Cardiac muscle cell (in vitro differentiated cells and primary cell): ENCODE measurements around the gene MYBPC2. TPM values are rescaled to one million over a fixed set of nuclear protein-coding genes. Genes with fewer than 3 reads are reported as not detected.

Source experiments
- DNase-seq, 2 donors: peaks; one replicate each; pipeline versions ENCODE4 v3.0.0 to v3.0.0-alpha.2; 2010 to 2017; ENCODE audit warnings: low read depth in 1 of 2, low spot score in 1 of 2
- H3K27ac ChIP-seq: fragments of 200-600 bp; sonication (generic); 2 replicates; pipeline ENCODE4 v1.5.1; 2016
- H3K27me3 ChIP-seq: fragments of 200-600 bp; sonication (generic); 2 replicates; pipeline ENCODE4 v1.6.0; 2016; ENCODE audit warnings: control low read depth
- H3K36me3 ChIP-seq: fragments of 200-600 bp; sonication (generic); 2 replicates; pipeline ENCODE4 v1.5.1; 2016; ENCODE audit warnings: control low read depth
- H3K4me1 ChIP-seq: fragments of 200-600 bp; sonication (generic); 2 replicates; pipeline ENCODE4 v1.8.1; 2017; ENCODE audit warnings: low read depth, mild to moderate bottlenecking, mixed run types
- H3K4me3 ChIP-seq: fragments of 200-600 bp; sonication (generic); 2 replicates; pipeline ENCODE4 v1.5.1; 2016; ENCODE audit warnings: mild to moderate bottlenecking
- H3K9me3 ChIP-seq: fragments of 200-600 bp; sonication (generic); 2 replicates; pipeline ENCODE4 v1.5.1; 2017; ENCODE audit warnings: low read depth, mild to moderate bottlenecking, control low read depth
- CTCF ChIP-seq: IDR thresholded peaks from 2 replicates; pipeline ENCODE4 v1.5.1; 2012; ENCODE audit warnings: low read depth, mild to moderate bottlenecking, low read length
- polyA plus RNA-seq: library from polyadenylated mRNA; unstranded; fragments of >200 nt; fragmentation: Nextera tagmentation; extraction: Ambion mirVana; gene quantifications from 2 replicates; pipeline ENCODE4 v1.2.1, GENCODE V29; 2016
- total RNA-seq: library from RNA; depleted of rRNA; stranded (reverse); fragments of >200 nt; gene quantifications from 2 replicates; pipeline ENCODE4 v1.2.3, GENCODE V29; 2016

MYBPC2 gene
- total and polyA plus RNA-seq, 2 experiments from 2014 or later, result 0.18 to 0.31 TPM

DNA sequence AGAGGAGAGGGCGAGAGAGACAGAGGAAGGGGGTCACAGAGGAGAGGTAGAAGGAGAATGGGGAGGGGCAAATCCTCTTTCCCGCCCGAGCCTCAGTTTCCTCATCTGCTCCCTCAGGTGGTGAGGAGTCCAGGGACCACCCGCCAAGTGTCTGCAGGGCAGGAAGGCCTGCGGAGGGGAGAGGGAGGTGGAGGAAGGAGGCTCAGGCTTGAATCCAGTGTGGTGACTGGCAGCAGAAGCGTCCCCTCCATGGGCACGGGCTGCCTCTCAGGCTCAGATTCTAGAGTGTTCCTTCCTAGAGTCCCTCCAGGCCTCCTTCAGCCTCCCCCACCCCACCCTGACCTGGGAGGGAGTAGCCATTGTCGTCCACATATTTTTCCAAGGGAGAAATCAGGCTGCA lies 60.5 kb downstream of the MYBPC2 start:
- H3K36me3 ChIP-seq, result peaks cover 27% of the 10 kb centered on the region
- no peaks in the 10 kb centered on the region for H3K27me3 ChIP-seq
- peaks cover 10% of the 10 kb centered on the region for H3K4me1 ChIP-seq
- H3K27ac ChIP-seq, result peak overlapping the region; percentile 80
- no peaks in the 10 kb centered on the region for H3K9me3 ChIP-seq
- peak overlapping the region; percentile 14 for H3K4me3 ChIP-seq
- peak in 1 of 2 donors; percentile 36 for DNase-seq
- TF ChIP-seq CTCF, result no peak

GRCh38 chr19:50494186-50495019 lies 61.7 kb downstream of the MYBPC2 start:
- Histone ChIP-seq H3K27me3 (no peaks in the 10 kb centered on the region), H3K27ac (peak overlapping the region; percentile 100), H3K36me3 (peaks cover 35% of the 10 kb centered on the region), H3K4me1 (peaks cover 10% of the 10 kb centered on the region), H3K4me3 (peak overlapping the region; percentile 99), H3K9me3 (no peaks in the 10 kb centered on the region)
- peak in 1 of 2 donors; percentile 42 for DNase-seq
- TF ChIP-seq CTCF, result no peak

DNA sequence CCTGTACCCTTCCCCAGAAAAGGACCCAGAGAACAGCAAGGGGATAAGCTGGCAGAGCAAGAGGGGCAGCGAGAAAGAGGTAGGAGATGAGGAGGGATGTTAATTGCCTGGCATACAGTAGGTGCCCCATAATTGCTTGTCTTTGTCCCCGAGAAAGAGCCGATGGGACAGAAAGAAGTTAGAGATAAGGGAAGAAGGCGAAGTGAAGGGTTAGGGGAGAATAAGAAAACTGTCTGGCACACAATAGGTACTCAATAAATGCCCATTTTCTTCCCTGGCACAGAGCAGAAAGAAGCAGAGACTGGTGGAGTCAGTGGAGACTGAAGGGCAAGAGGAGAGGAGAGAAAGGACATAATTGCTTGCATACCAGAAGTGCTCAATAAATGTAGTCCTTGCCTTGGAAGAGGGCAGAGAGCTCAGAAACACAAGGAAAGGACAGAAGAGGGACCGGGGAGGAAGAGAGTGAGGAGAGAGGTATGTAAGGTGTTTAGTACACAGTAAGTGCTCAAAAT lies 62.4 kb downstream of the MYBPC2 start:
- peaks cover 32% of the 10 kb centered on the region for H3K36me3 ChIP-seq
- no peaks in the 10 kb centered on the region for H3K27me3 ChIP-seq
- no peak for TF ChIP-seq CTCF
- peak in 1 of 2 donors; percentile 38 for DNase-seq
- H3K4me1 ChIP-seq, result peaks cover 10% of the 10 kb centered on the region
- H3K9me3 ChIP-seq, result no peaks in the 10 kb centered on the region
- H3K27ac ChIP-seq, result peak overlapping the region; percentile 100
- peak overlapping the region; percentile 99 for H3K4me3 ChIP-seq

DNA sequence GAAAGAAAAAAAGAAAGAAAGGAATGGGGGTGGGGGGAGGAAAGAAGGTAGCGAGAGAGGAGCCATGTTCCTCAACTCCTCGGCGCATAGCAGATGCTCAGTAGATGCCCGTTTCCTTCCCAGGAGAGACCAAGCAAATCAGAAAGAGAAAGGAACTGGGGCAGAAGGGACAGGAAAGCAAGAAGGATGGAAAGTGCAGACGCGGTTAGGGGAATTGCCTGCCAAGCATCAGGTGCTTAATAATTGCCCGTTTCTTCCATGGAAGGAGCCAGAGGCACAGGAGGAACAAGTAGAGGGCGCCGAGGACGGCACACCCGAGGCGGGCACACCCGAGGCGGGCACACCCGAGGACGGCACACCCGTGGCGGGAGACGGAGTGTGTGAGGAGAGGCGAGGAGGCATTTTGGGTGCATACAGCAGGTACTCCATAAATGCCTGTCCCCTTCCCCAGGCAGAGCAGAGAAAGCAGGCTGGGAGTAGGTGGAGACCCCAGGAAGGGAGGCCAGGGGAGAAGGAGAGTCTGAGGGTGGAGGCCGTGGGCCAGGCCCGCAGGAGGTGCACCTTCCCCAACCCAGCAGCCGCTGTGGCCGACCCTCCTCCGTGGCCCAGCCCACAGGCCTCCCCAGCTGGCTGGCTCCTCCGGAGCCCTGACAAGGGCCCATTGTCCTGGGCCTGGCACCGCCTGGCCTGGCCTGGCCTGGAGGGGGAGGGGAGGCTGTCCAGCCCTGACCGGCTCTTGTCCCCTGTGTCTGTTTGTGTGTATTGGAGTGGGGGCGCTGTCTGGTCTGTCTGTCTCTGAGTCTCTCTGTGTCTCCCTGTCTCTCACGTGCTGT lies 63.7 kb downstream of the MYBPC2 start:
- DNase-seq, result peak; percentile 49 to 52

More for the DNA sequence above, 63.7 kb downstream of the MYBPC2 start:
- Histone ChIP-seq H3K27me3 (no peaks in the 10 kb centered on the region), H3K4me3 (peak overlapping the region; percentile 99), H3K4me1 (peaks cover 12% of the 10 kb centered on the region), H3K27ac (peak overlapping the region; percentile 100), H3K36me3 (peaks cover 26% of the 10 kb centered on the region), H3K9me3 (no peaks in the 10 kb centered on the region)
- TF ChIP-seq CTCF, result no peak
